AG09319 (cell line): ENCODE data around the gene NUDCD3.
"Not testable (repeated sequence)": the region's sequence is repeated elsewhere in the genome, so short reads cannot be mapped to it uniquely, and the experiment has no call there.

Source experiments
- DNase-seq: peaks from one replicate; pipeline ENCODE4 v3.0.0-alpha.2; 2010; ENCODE audit warnings: low read depth; ENCODE audit errors: extremely low read depth
- TF ChIP-seq, protein P1 (sequence below): IDR thresholded peaks from 2 replicates; pipeline ENCODE4 v1.5.1; 2011; ENCODE audit warnings: low read depth, mild to moderate bottlenecking, inconsistent platforms, low read length, moderate library complexity

The NUDCD3 gene

DNA sequence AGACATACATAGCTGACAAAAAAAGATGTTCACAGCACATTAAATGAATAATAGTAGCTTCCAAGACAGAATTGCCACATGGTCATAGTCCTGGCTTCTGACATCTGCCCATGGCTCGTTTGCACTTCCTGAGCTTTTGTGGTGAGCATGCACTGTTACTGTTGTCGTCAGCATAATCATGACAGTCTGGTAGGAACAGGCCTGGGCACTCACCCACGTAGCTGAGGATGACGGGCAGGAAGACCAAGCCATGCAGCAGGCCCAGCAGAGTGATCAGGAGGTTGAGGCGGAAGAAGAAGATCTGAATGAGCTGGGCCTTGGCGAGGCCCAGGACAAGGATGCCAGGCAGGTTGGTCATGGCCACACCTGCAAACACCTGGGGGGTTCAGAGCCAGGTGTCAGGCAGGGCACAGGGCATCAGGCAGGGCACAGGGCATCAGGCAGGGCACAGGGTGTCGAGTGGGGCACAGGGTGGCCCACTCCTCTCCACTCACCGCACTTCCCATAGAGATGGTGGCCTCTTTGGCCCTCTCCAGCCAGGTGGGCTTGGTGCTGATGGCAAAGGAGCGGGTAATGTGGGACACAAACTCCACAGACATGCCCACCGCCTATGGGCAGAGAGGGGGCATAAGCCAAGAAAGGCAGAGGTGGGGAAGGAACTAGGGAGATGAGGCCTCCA, 25.3 kb upstream of the NUDCD3 start:
- DNase-seq = no peak
- TF ChIP-seq, protein P1, sequence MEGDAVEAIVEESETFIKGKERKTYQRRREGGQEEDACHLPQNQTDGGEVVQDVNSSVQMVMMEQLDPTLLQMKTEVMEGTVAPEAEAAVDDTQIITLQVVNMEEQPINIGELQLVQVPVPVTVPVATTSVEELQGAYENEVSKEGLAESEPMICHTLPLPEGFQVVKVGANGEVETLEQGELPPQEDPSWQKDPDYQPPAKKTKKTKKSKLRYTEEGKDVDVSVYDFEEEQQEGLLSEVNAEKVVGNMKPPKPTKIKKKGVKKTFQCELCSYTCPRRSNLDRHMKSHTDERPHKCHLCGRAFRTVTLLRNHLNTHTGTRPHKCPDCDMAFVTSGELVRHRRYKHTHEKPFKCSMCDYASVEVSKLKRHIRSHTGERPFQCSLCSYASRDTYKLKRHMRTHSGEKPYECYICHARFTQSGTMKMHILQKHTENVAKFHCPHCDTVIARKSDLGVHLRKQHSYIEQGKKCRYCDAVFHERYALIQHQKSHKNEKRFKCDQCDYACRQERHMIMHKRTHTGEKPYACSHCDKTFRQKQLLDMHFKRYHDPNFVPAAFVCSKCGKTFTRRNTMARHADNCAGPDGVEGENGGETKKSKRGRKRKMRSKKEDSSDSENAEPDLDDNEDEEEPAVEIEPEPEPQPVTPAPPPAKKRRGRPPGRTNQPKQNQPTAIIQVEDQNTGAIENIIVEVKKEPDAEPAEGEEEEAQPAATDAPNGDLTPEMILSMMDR = no peak

DNA sequence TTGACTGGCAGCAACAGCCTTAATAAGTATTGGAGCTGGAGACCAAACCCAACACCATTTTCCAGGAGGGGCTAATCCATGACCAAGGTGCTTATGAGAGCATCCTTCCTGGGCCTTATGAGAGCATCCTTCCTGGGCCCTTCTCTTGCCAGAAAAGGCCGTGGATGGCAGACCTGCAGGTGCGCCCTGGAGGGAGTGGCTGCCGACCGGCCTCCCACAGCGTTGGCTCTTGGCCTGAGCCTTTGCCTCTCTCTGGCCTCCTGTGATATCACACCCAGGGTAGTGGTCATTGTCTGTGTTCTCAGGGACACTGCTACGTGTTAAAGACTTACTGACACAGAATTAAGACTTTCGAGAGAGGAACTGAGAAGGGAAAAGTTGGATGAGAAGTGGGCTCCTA, 22.3 kb upstream of the NUDCD3 start:
- no peak for DNase-seq
- TF ChIP-seq, protein P1 = no peak

DNA sequence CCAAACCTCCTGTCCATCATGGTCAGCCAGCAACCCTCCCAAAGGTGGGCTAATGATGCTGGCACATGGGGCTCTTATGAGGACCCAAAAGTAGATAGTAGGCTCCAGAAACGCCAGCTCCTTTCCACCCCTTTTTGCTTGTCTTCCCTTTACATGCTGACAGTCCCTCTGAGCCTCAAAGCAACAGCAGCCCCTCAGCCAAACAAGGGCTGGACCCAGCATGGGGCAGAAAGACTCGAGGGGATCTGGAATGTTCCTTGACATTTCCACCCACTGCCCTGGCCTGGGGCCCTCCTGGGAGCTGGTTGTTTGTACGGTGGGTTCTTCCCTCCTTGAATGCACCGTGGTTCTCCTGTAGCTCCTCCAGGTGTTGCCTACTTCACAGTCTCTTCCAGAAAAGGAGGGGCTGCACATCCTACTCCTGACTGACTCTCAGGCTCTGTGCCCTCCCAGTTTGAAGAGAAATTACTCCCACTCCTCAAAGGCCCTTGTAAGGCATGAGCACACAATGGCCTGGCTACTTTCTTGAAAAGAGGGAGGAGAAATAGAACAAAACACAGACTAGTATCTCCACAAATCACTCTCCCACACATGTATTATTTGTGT, 21.5 kb upstream of the NUDCD3 start:
- TF ChIP-seq, protein P1 = no peak
- no peak for DNase-seq

DNA sequence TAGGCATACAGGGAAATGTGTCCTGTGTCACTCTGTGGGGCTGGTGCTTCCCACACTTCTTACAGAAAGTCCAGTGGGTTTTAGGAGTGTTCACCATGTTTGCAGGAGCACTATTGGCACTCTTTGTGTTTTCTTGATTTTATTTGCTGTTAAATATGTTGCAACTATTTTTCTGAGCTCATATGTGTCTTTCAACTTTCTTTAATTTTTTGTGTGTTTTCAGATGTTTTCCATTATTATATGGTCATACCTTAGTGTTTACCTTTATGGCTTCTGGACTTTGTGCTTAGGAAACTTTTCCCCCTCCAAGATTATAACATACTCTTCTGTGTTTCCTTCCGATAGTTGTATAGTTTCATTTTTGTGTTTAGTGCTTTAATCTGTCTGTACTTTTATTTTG, 20.8 kb upstream of the NUDCD3 start:
- no peak for DNase-seq
- TF ChIP-seq, protein P1 = no peak

DNA sequence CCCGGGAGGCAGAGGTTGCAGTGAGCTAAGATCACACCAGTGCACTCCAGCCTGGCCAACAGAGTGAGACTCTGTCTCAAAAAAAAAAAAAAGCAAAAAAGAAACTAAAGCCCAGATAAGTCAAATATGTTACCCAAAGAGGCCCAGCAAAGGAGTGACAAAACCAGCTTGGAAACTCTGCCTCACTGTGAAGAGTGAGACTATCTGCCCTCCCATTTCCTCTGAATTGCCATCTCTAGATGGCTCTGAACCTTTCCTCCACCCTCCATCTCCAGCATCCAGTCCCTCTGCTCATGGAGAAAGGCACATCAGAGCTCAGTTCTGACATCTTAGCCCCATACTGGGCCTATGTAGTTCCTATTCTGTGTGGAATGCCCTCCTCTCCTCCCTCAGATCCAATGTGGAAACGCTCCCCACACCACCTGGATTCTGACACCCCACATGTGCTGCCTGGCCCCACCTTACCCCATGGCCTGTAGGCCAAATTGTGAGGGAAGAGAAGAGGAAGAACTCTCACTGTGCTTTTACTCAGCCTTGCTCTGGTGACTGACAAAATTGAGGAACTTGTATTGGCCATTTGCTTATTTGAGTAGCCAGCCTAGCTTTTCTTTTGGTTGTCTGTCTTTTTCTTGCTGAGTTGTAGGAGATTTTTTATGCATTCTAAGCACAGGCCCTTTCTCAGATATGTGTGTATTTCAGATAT, 18.0 kb upstream of the NUDCD3 start:
- no peak for DNase-seq
- TF ChIP-seq, protein P1 = no peak

DNA sequence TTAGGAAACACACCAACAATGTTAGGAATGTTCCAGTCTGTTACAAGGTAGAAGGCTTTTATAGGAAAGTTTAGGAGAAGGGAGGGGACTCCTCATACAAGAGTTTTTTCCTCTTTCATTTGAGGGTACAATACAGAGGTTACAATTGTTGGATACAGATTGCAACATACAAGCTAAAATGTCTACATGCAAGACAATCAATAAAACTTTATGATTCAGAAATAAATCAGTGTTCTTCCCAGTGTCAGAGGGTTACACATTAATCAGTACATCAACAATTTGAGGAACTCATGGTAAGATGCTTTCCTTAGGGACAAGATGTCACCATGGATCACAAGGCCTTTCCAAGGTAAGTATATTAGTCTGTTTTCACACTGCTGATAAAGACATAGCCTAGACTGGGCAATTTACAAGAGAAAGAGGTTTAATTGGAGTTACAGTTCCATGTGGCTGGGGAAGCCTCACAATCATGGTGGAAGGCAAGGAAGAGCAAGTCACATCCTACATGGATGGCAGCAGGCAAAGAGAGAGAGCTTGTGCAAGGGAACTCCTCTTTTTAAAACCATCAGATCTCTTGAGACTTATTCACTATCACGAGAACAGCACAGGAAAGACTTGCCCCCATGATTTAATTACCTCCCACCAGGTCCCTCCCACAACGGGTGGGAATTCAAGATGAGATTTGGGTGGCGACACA, 16.3 kb upstream of the NUDCD3 start:
- DNase-seq = not testable (repeated sequence)

DNA sequence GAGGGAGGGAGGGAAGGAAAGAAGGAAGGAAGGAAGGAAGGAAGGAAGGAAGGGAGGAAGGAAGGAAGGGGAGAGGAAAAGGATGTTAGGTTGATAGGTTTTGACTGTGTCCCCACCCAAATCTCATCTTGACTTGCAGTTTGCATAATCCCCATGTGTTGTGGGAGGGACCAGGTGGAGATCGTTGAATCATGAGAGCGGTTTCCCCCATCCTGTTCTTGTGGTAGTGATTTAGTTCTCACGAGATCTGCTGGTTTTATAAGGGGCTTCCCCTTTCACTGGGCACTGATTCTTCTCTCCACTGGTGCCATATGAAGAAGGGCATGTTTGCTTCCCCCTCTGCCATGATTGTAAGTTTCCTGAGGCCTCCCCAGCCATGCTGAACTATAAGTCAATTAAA, 15.1 kb upstream of the NUDCD3 start:
- TF ChIP-seq, protein P1 = no peak
- DNase-seq = no peak
